Suprapubic skin (tissue), 4 donors: ENCODE data around the gene KLF12.

Experiments used
- CTCF ChIP-seq, 2 donors: fragments of 200-600 bp in 1 of 2; fragments of 450-650 bp in 1 of 2; sonication (generic) in 1 of 2; IDR thresholded peaks; one replicate each; pipeline ENCODE4 v1.5.1; 2016 to 2019; ENCODE audit warnings: antibody characterized with exemption in 2 of 2, mild to moderate bottlenecking in 1 of 2, moderate library complexity in 1 of 2
- EP300 ChIP-seq: sonication (generic); formaldehyde crosslinking; IDR thresholded peaks from one replicate; pipeline ENCODE4 v1.6.1; 2017; ENCODE audit warnings: antibody characterized with exemption
- POLR2A ChIP-seq, 2 donors: fragments of 450-650 bp; IDR thresholded peaks; one replicate each; pipeline ENCODE4 v1.6.1; 2017; ENCODE audit warnings: antibody characterized with exemption in 2 of 2, mild to moderate bottlenecking in 2 of 2, moderate library complexity in 2 of 2
- POLR2AphosphoS5 ChIP-seq, 3 donors: sonication (generic); formaldehyde crosslinking; IDR thresholded peaks; one replicate each; pipeline ENCODE4 v1.6.1; 2017; ENCODE audit warnings: antibody characterized with exemption in 3 of 3

- TF ChIP-seq CTCF (IDR thresholded peaks at IDR 0.05): no peak
- TF ChIP-seq POLR2AphosphoS5 (IDR thresholded peaks at IDR 0.05): no peak
- TF ChIP-seq EP300: no peak
- no peak for TF ChIP-seq POLR2A (IDR thresholded peaks at IDR 0.05)
Observed at GRCh38 chr13:74133657-74134201, 475 bp downstream of the KLF12 start.
